ENCODE data around the gene ZNF215. TPM values are rescaled to one million over a fixed set of nuclear protein-coding genes. Genes with fewer than 3 reads are reported as not detected.
"Not testable (repeated sequence)": the region's sequence is repeated elsewhere in the genome, so short reads cannot be mapped to it uniquely, and the experiment has no call there.

The ZNF215 gene
- polyA plus RNA-seq, 1 donor, result 5.5 TPM

DNA sequence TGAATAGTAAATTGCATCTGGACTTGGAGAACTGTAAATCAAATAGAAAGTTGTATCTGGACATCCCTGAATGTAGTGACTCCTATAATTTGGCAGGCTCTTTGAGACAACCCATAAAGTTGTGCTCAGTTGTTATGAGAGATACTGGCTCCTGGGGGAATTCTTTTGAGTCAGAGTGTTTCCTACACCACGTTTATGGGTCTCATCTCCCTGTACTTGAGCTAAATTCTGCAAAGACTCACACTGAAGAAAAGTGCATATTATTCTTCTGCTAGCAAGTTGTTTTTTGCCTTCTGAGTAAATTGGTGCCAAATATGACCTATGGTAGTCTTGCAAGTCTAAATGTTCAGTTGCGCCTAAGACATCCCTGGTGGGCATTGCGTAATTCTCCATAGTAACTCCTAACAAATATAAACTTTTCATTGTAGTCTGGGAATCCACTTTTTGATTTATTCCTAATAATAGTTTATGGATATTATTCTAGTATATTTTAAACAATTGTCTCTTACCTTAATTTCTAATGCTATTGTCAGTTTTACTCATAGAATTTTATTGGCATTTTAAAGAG lies 5.0 kb downstream of the ZNF215 start:
- Histone ChIP-seq H3K9me3 (ENCODE audit: control insufficient read depth, low read depth, low read length) (no peaks in the 10 kb centered on the region), H3K27ac (ENCODE audit: low read length) (no peak overlapping the region), H3K4me1 (ENCODE audit: control insufficient read depth, insufficient read depth, low read length) (no peaks in the 10 kb centered on the region), H3K27me3 (ENCODE audit: control insufficient read depth, insufficient read depth, low read length) (no peaks in the 10 kb centered on the region), H3K36me3 (ENCODE audit: control insufficient read depth, insufficient read depth, low read length) (no peaks in the 10 kb centered on the region), H3K4me3 (ENCODE audit: low read length) (no peak overlapping the region)
- DNase-seq, result no peak
- WGBS (ENCODE audit: insufficient coverage, low lambda C conversion rate), result no CpG with 5 or more reads among the region's 3 CpGs

DNA sequence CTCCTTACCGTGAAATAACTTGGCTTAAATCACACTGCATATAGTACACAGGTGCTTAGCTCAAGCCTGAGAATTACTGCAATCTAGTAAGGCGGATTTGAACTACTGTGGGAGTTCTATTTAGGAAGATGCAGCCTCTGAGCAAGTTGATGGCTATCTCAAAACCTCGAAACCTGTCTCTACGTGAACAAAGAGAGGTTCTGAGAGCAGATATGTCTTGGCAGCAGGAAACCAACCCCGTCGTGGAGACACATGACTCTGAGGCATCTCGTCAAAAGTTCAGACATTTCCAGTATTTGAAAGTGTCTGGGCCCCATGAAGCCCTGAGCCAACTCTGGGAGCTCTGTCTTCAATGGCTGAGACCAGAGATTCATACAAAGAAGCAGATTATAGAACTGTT lies 5.9 kb downstream of the ZNF215 start:
- 83% methylated on average over 1 of the region's 7 CpGs for WGBS (ENCODE audit: insufficient coverage, low lambda C conversion rate)
- no peak for DNase-seq
- H3K4me3 ChIP-seq (ENCODE audit: low read length), result no peak overlapping the region
- no peaks in the 10 kb centered on the region for H3K27me3 ChIP-seq (ENCODE audit: control insufficient read depth, insufficient read depth, low read length)
- no peaks in the 10 kb centered on the region for H3K36me3 ChIP-seq (ENCODE audit: control insufficient read depth, insufficient read depth, low read length)
- no peaks in the 10 kb centered on the region for H3K9me3 ChIP-seq (ENCODE audit: control insufficient read depth, low read depth, low read length)
- H3K4me1 ChIP-seq (ENCODE audit: control insufficient read depth, insufficient read depth, low read length), result no peaks in the 10 kb centered on the region
- no peak overlapping the region for H3K27ac ChIP-seq (ENCODE audit: low read length)

DNA sequence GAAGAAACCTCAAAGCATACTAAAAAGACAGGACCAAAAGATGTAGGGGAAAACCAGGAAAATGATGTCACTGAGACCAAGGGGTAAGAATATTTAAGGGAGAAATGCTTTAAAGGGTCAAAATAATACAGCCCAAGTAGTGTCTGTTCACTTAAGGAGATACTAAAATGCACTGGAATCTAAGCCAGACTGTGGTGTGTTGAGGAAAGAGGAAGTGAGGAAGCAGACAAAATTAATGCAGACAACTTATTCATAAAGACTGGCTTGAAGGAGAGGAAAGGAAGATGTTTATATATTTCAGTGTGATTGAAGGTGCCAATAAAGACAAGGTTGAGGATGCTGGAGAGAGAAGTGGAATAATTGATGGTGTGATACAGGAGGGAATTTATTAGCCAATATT lies 15.7 kb downstream of the ZNF215 start:
- Histone ChIP-seq H3K27ac (ENCODE audit: low read length) (no peak overlapping the region), H3K36me3 (ENCODE audit: control insufficient read depth, insufficient read depth, low read length) (no peaks in the 10 kb centered on the region), H3K9me3 (ENCODE audit: control insufficient read depth, low read depth, low read length) (no peaks in the 10 kb centered on the region), H3K27me3 (ENCODE audit: control insufficient read depth, insufficient read depth, low read length) (no peaks in the 10 kb centered on the region), H3K4me1 (ENCODE audit: control insufficient read depth, insufficient read depth, low read length) (no peaks in the 10 kb centered on the region), H3K4me3 (ENCODE audit: low read length) (no peak overlapping the region)
- no peak for DNase-seq

DNA sequence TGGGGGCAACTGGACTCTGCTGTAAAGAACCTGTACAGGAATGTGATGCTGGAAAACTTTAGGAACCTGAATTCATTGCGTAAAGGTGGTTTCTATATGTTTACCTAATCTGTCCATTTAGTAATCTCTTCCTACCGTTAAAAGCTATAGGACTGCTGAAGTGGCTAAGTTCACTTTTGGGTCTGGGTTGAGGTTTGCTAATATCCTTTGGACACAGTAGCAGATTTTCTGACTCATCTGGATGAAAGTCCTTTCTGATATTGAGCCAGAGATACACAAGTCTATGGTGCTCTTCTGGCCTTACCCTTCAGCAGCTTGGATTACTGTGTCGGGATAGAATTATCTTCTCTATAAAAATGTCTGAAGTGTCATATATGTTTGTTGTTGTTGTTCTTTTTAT lies 16.9 kb downstream of the ZNF215 start:
- Histone ChIP-seq H3K9me3 (ENCODE audit: control insufficient read depth, low read depth, low read length) (no peaks in the 10 kb centered on the region), H3K27ac (ENCODE audit: low read length) (no peak overlapping the region), H3K4me3 (ENCODE audit: low read length) (no peak overlapping the region), H3K4me1 (ENCODE audit: control insufficient read depth, insufficient read depth, low read length) (no peaks in the 10 kb centered on the region), H3K27me3 (ENCODE audit: control insufficient read depth, insufficient read depth, low read length) (no peaks in the 10 kb centered on the region), H3K36me3 (ENCODE audit: control insufficient read depth, insufficient read depth, low read length) (no peaks in the 10 kb centered on the region)
- no peak for DNase-seq
- 40% methylated on average over 1 of the region's 3 CpGs for WGBS (ENCODE audit: insufficient coverage, low lambda C conversion rate)

DNA sequence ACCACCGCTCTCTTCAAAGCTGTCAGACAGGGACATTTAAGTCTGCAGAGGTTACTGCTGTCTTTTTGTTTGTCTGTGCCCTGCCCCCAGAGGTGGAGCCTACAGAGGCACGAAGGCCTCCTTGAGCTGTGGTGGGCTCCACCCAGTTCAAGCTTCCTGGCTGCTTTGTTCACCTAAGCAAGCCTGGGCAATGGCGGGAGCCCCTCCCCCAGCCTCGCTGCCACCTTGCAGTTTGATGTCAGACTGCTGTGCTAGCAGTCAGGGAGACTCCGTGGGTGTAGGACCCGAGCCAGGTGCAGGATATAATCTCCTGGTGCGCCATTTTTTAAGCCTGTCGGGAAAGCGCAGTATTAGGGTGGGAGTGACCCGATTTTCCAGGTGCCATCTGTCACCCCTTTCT lies 28.0 kb downstream of the ZNF215 start:
- not testable (repeated sequence) for H3K4me3 ChIP-seq (ENCODE audit: low read length); H3K4me1 ChIP-seq (ENCODE audit: control insufficient read depth, insufficient read depth, low read length); H3K27me3 ChIP-seq (ENCODE audit: control insufficient read depth, insufficient read depth, low read length); H3K36me3 ChIP-seq (ENCODE audit: control insufficient read depth, insufficient read depth, low read length); H3K9me3 ChIP-seq (ENCODE audit: control insufficient read depth, low read depth, low read length); H3K27ac ChIP-seq (ENCODE audit: low read length); DNase-seq
- WGBS (ENCODE audit: insufficient coverage, low lambda C conversion rate), result no CpG with 5 or more reads among the region's 10 CpGs

- no peak for DNase-seq
- no peak overlapping the region for H3K4me3 ChIP-seq (ENCODE audit: low read length)
- no peak overlapping the region for H3K27ac ChIP-seq (ENCODE audit: low read length)
- H3K36me3 ChIP-seq (ENCODE audit: control insufficient read depth, insufficient read depth, low read length), result no peaks in the 10 kb centered on the region
- H3K4me1 ChIP-seq (ENCODE audit: control insufficient read depth, insufficient read depth, low read length), result no peaks in the 10 kb centered on the region
- no peaks in the 10 kb centered on the region for H3K9me3 ChIP-seq (ENCODE audit: control insufficient read depth, low read depth, low read length)
- H3K27me3 ChIP-seq (ENCODE audit: control insufficient read depth, insufficient read depth, low read length), result no peaks in the 10 kb centered on the region
Measured at GRCh38 chr11:6962141-6962540, 35.9 kb downstream of the ZNF215 start.

DNA sequence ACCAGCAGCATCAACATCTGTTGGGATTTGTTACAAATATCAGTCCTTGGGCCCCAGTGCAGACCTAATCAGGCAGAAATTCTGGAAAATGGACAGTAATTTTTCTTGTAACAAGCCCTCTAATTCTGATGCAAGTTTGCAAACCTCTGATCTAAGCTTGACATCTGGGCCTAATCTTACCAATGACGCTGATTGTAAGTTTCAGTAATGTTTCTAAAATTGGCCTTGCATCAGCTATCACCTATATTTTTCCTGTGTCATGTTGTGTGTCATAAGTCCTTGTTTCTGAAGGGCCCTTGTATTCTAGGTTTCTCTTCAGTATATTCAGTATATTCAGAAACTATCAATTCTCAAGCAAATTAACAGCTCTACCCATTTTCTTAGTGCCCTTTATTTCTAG lies 36.4 kb downstream of the ZNF215 start:
- Histone ChIP-seq H3K27me3 (ENCODE audit: control insufficient read depth, insufficient read depth, low read length) (no peaks in the 10 kb centered on the region), H3K4me1 (ENCODE audit: control insufficient read depth, insufficient read depth, low read length) (no peaks in the 10 kb centered on the region), H3K36me3 (ENCODE audit: control insufficient read depth, insufficient read depth, low read length) (no peaks in the 10 kb centered on the region), H3K4me3 (ENCODE audit: low read length) (no peak overlapping the region), H3K27ac (ENCODE audit: low read length) (no peak overlapping the region), H3K9me3 (ENCODE audit: control insufficient read depth, low read depth, low read length) (no peaks in the 10 kb centered on the region)
- 100% methylated on average over 1 of the region's 1 CpG for WGBS (ENCODE audit: insufficient coverage, low lambda C conversion rate)
- DNase-seq, result no peak

GRCh38 chr11:6968816-6969215 lies 42.6 kb downstream of the ZNF215 start:
- H3K27ac ChIP-seq (ENCODE audit: low read length), result no peak overlapping the region
- 100% methylated on average over 1 of the region's 1 CpG for WGBS (ENCODE audit: insufficient coverage, low lambda C conversion rate)
- no peaks in the 10 kb centered on the region for H3K4me1 ChIP-seq (ENCODE audit: control insufficient read depth, insufficient read depth, low read length)
- no peaks in the 10 kb centered on the region for H3K9me3 ChIP-seq (ENCODE audit: control insufficient read depth, low read depth, low read length)
- H3K4me3 ChIP-seq (ENCODE audit: low read length), result no peak overlapping the region
- DNase-seq, result no peak
- no peaks in the 10 kb centered on the region for H3K36me3 ChIP-seq (ENCODE audit: control insufficient read depth, insufficient read depth, low read length)
- H3K27me3 ChIP-seq (ENCODE audit: control insufficient read depth, insufficient read depth, low read length), result no peaks in the 10 kb centered on the region

DNA sequence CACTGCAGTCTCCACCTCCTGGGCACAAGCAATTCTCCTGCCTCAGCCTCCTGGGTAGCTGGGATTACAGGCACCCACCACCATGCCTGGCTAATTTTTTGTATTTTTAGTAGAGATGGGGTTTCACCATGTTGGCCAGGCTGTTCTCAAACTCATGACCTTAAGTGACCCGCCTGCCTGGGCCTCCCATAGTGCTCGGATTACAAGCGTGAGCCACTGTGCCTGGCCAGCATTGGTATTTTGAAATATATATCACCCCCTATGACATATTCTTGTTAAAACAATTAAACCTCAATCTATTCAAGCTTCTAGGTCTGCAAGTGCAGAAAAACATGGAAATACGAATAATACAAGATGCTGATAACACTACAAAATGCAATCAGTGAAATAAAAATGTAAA lies 43.6 kb downstream of the ZNF215 start:
- 100% methylated on average over 1 of the region's 4 CpGs for WGBS (ENCODE audit: insufficient coverage, low lambda C conversion rate)
- H3K36me3 ChIP-seq (ENCODE audit: control insufficient read depth, insufficient read depth, low read length); H3K4me3 ChIP-seq (ENCODE audit: low read length); H3K27ac ChIP-seq (ENCODE audit: low read length); H3K9me3 ChIP-seq (ENCODE audit: control insufficient read depth, low read depth, low read length); H3K27me3 ChIP-seq (ENCODE audit: control insufficient read depth, insufficient read depth, low read length); DNase-seq; H3K4me1 ChIP-seq (ENCODE audit: control insufficient read depth, insufficient read depth, low read length): not testable (repeated sequence)

DNA sequence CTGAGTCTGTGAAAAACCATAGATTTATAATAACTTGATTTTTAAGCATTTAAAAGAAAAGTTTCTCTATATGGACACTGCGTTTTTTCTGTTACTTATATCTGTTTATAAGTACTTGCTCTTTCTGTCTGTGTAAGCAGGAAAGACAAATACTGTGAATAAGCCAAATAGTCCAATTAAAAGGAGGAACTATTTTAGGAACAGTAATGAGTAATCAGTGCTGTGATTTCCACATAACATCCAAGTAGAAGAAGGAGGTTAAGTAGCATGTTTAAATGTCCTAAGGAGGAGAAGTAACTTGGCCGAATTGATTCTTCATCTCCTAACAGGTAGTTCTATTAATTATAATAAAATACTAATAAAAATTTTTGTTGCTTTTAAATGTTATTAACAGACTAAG lies 53.1 kb downstream of the ZNF215 start:
- H3K9me3 ChIP-seq (ENCODE audit: control insufficient read depth, low read depth, low read length), result no peaks in the 10 kb centered on the region
- WGBS (ENCODE audit: insufficient coverage, low lambda C conversion rate), result 92% methylated on average over 2 of the region's 2 CpGs
- no peaks in the 10 kb centered on the region for H3K4me1 ChIP-seq (ENCODE audit: control insufficient read depth, insufficient read depth, low read length)
- no peaks in the 10 kb centered on the region for H3K27me3 ChIP-seq (ENCODE audit: control insufficient read depth, insufficient read depth, low read length)
- no peak overlapping the region for H3K27ac ChIP-seq (ENCODE audit: low read length)
- no peaks in the 10 kb centered on the region for H3K36me3 ChIP-seq (ENCODE audit: control insufficient read depth, insufficient read depth, low read length)
- H3K4me3 ChIP-seq (ENCODE audit: low read length), result no peak overlapping the region
- DNase-seq, result no peak

GRCh38 chr11:6986487-6986886 lies 60.3 kb downstream of the ZNF215 start:
- no peak overlapping the region for H3K4me3 ChIP-seq (ENCODE audit: low read length)
- H3K9me3 ChIP-seq (ENCODE audit: control insufficient read depth, low read depth, low read length), result no peaks in the 10 kb centered on the region
- DNase-seq, result no peak
- no peaks in the 10 kb centered on the region for H3K36me3 ChIP-seq (ENCODE audit: control insufficient read depth, insufficient read depth, low read length)
- 88% methylated on average over 1 of the region's 1 CpG for WGBS (ENCODE audit: insufficient coverage, low lambda C conversion rate)
- H3K4me1 ChIP-seq (ENCODE audit: control insufficient read depth, insufficient read depth, low read length), result no peaks in the 10 kb centered on the region
- H3K27me3 ChIP-seq (ENCODE audit: control insufficient read depth, insufficient read depth, low read length), result no peaks in the 10 kb centered on the region
- H3K27ac ChIP-seq (ENCODE audit: low read length), result no peak overlapping the region

All from large intestine (tissue), 3 donors.